DND-41 (cell line): ENCODE measurements around the gene GOLPH3.

ENCODE experiments used
- ATAC-seq: fragments of 200-7000 bp; cut with Tn5 transposase; 3 replicates; pipeline ENCODE4 v1.9.1; 2021; ENCODE audit warnings: low read depth; ENCODE audit not compliant: insufficient read depth
- DNase-seq: peaks from one replicate; pipeline ENCODE4 v3.0.0-alpha.2; 2020
- H2AFZ ChIP-seq: 2 replicates; pipeline ENCODE4 v1.6.0; 2012; ENCODE audit warnings: low read depth, low read length
- H3K27ac ChIP-seq: 2 replicates; pipeline ENCODE4 v1.5.1; 2012; ENCODE audit warnings: low read length, inconsistent platforms
- H3K27me3 ChIP-seq: fragments of 200-600 bp; sonication (generic); 2 replicates; pipeline ENCODE4 v1.6.0; 2012; ENCODE audit warnings: low read length, mild to moderate bottlenecking, inconsistent platforms; ENCODE audit not compliant: insufficient read depth, poor library complexity
- H3K36me3 ChIP-seq: 2 replicates; pipeline ENCODE4 v1.5.1; 2012; ENCODE audit warnings: low read length, inconsistent platforms; ENCODE audit not compliant: insufficient read depth
- H3K4me1 ChIP-seq: 2 replicates; pipeline ENCODE4 v1.5.1; 2012; ENCODE audit warnings: mild to moderate bottlenecking, low read length; ENCODE audit not compliant: insufficient read depth
- H3K4me2 ChIP-seq: 2 replicates; pipeline ENCODE4 v1.6.0; 2012; ENCODE audit warnings: mild to moderate bottlenecking, moderate library complexity, low read length, inconsistent platforms; ENCODE audit not compliant: insufficient read depth
- H3K4me3 ChIP-seq, 2 experiments: fragments of 200-600 bp in 1 of 2; shearing (Covaris generic) in 1 of 2; 2 replicates each; pipeline ENCODE4 v1.5.1; 2012 to 2016; ENCODE audit warnings: inconsistent platforms in 2 of 2, low read length in 2 of 2, mild to moderate bottlenecking in 2 of 2, low read depth in 1 of 2, moderate library complexity in 1 of 2
- H3K79me2 ChIP-seq: 2 replicates; pipeline ENCODE4 v1.6.0; 2012; ENCODE audit warnings: low read length, inconsistent platforms; ENCODE audit not compliant: insufficient read depth
- H3K9ac ChIP-seq: 2 replicates; pipeline ENCODE4 v1.6.0; 2012; ENCODE audit warnings: low read depth, mild to moderate bottlenecking, inconsistent platforms, low read length, moderate library complexity
- H3K9me3 ChIP-seq: 2 replicates; pipeline ENCODE4 v1.5.1; 2012; ENCODE audit warnings: low read length, moderate library complexity, mild to moderate bottlenecking, inconsistent platforms; ENCODE audit not compliant: insufficient read depth, severe bottlenecking
- H4K20me1 ChIP-seq: 2 replicates; pipeline ENCODE4 v1.6.0; 2012; ENCODE audit warnings: low read length; ENCODE audit not compliant: insufficient read depth
- CTCF ChIP-seq: IDR thresholded peaks from 2 replicates; pipeline ENCODE4 v1.5.1; 2012; ENCODE audit warnings: borderline replicate concordance, low read length, moderate library complexity, mild to moderate bottlenecking; ENCODE audit not compliant: poor library complexity, severe bottlenecking; ENCODE audit errors: extremely low read depth
- EZH2 ChIP-seq: IDR thresholded peaks from 3 replicates; pipeline ENCODE4 v1.6.1; 2012; ENCODE audit warnings: borderline replicate concordance, low read depth, mild to moderate bottlenecking, moderate library complexity, low read length, inconsistent platforms; ENCODE audit not compliant: severe bottlenecking

The GOLPH3 gene

GRCh38 chr5:32092938-32093812, 80.9 kb downstream of the GOLPH3 start:
- DNase-seq (peak; percentile 71), ATAC-seq (peak; percentile 95)
- Histone ChIP-seq H3K4me1 (no peaks in the 10 kb centered on the region), H3K27ac (no peak overlapping the region), H3K4me3 (no peak overlapping the region), H3K9me3 (no peaks in the 10 kb centered on the region), H3K36me3 (no peaks in the 10 kb centered on the region), H4K20me1 (no peaks in the 10 kb centered on the region), H3K27me3 (no peaks in the 10 kb centered on the region), H3K4me2 (no peak overlapping the region), H2AFZ (no peak overlapping the region), H3K9ac (no peak overlapping the region), H3K79me2 (no peaks in the 10 kb centered on the region)
- TF ChIP-seq EZH2, result no peak
- TF ChIP-seq CTCF, result peak; percentile 85

- Histone ChIP-seq H3K4me3 (no peak overlapping the region), H3K4me1 (no peaks in the 10 kb centered on the region), H3K9me3 (no peaks in the 10 kb centered on the region), H3K27ac (no peak overlapping the region), H4K20me1 (no peaks in the 10 kb centered on the region), H3K27me3 (no peaks in the 10 kb centered on the region), H3K4me2 (no peak overlapping the region), H3K9ac (no peak overlapping the region), H3K36me3 (no peaks in the 10 kb centered on the region), H2AFZ (no peak overlapping the region), H3K79me2 (no peaks in the 10 kb centered on the region)
- no peak for TF ChIP-seq EZH2
- no peak for TF ChIP-seq CTCF
- ATAC-seq (no peak), DNase-seq (no peak)
These were observed 83.4 kb downstream of the GOLPH3 start for GRCh38 chr5:32090755-32091128.

GRCh38 chr5:32090026-32090754, 83.9 kb downstream of the GOLPH3 start:
- Histone ChIP-seq H3K27ac (no peak overlapping the region), H2AFZ (no peak overlapping the region), H3K36me3 (no peaks in the 10 kb centered on the region), H3K9ac (no peak overlapping the region), H3K4me3 (no peak overlapping the region), H3K79me2 (no peaks in the 10 kb centered on the region), H3K9me3 (no peaks in the 10 kb centered on the region), H3K4me1 (no peaks in the 10 kb centered on the region), H3K27me3 (no peaks in the 10 kb centered on the region), H4K20me1 (no peaks in the 10 kb centered on the region), H3K4me2 (no peak overlapping the region)
- ATAC-seq (no peak), DNase-seq (no peak)
- TF ChIP-seq EZH2 (no peak), CTCF (no peak)
